Prostate gland (tissue), 2 donors: ENCODE measurements around the gene SYNGR1. TPM values are rescaled to one million over a fixed set of nuclear protein-coding genes. Genes with fewer than 3 reads are reported as not detected.

ENCODE experiments used
- DNase-seq: peaks from one replicate; pipeline ENCODE4 v3.0.0-alpha.2; 2019; ENCODE audit warnings: low spot score
- H3K27ac ChIP-seq, 2 donors: fragments of 200-600 bp; sonication (generic); 2 replicates each; pipeline ENCODE4 v1.5.1; 2017 to 2019
- H3K27me3 ChIP-seq: fragments of 200-600 bp; sonication (generic); replicated peaks from 2 replicates; pipeline ENCODE4 v1.5.1; 2019; ENCODE audit not compliant: insufficient read depth
- H3K36me3 ChIP-seq, 2 donors: fragments of 200-600 bp; sonication (generic); 1 replicate in 1 of 2; 2 replicates in 1 of 2; pipeline versions ENCODE4 v1.5.1 to v1.8.1; 2017 to 2019
- H3K4me1 ChIP-seq: fragments of 200-600 bp; sonication (generic); replicated peaks from 2 replicates; pipeline ENCODE4 v1.5.1; 2019
- H3K4me3 ChIP-seq, 2 donors: fragments of 200-600 bp; sonication (generic); 2 replicates each; pipeline ENCODE4 v1.5.1; 2017 to 2019
- H3K9me3 ChIP-seq: fragments of 200-600 bp; sonication (generic); 2 replicates; pipeline ENCODE4 v1.5.1; 2017
- CTCF ChIP-seq, 4 experiments: fragments of 200-600 bp in 2 of 4; fragments of 450-650 bp in 2 of 4; sonication (generic) in 2 of 4; IDR thresholded peaks; 1 replicate in 3 of 4; 2 replicates in 1 of 4; pipeline ENCODE4 v1.5.1; 2016 to 2019; ENCODE audit warnings: antibody characterized with exemption in 4 of 4, mild to moderate bottlenecking in 2 of 4, moderate library complexity in 2 of 4
- POLR2A ChIP-seq: fragments of 450-650 bp; IDR thresholded peaks from one replicate; pipeline ENCODE4 v1.6.1; 2016; ENCODE audit warnings: antibody characterized with exemption, mild to moderate bottlenecking
- POLR2AphosphoS5 ChIP-seq: sonication (generic); formaldehyde crosslinking; IDR thresholded peaks from one replicate; pipeline ENCODE4 v1.6.1; 2017; ENCODE audit warnings: antibody characterized with exemption
- WGBS: methylation state at CpG from one replicate; pipeline ENCODE4 v1.1.5; 2018; 5-methylcytosine and 5-hydroxymethylcytosine counted together
- intact Hi-C: fragments of 100-400 bp; cut with DNase I; formaldehyde crosslinking; loops from one replicate; pipeline ENCODE4 v1.14.2; 2022
- total RNA-seq, 2 donors: library from RNA; depleted of rRNA; stranded (reverse); fragments of >200 nt; gene quantifications; one replicate each; pipeline ENCODE4 v1.1.0, GENCODE V29; 2016

Gene SYNGR1
- total RNA-seq, 2 donors from 2014 or later, result 38.3 to 43.8 TPM

GRCh38 chr22:39401301-39401631 lies 51.5 kb downstream of the SYNGR1 start:
- no peak for DNase-seq
- no peak overlapping the region for H3K4me3 ChIP-seq
- no peaks in the 10 kb centered on the region for H3K27me3 ChIP-seq
- no peak overlapping the region for H3K27ac ChIP-seq
- H3K36me3 ChIP-seq, result no peaks in the 10 kb centered on the region
- peaks cover 4% of the 10 kb centered on the region for H3K4me1 ChIP-seq
- intact Hi-C loops, result no loop called here
- TF ChIP-seq CTCF (IDR thresholded peaks at IDR 0.05), result no peak
- TF ChIP-seq POLR2AphosphoS5, result no peak
- no peak for TF ChIP-seq POLR2A
- WGBS, result 75% methylated on average over 4 of the region's 4 CpGs
- no peaks in the 10 kb centered on the region for H3K9me3 ChIP-seq

- Histone ChIP-seq H3K27me3 (no peaks in the 10 kb centered on the region), H3K27ac (no peak overlapping the region), H3K4me1 (peaks cover under 1% of the 10 kb centered on the region), H3K4me3 (no peak overlapping the region), H3K36me3 (no peaks in the 10 kb centered on the region), H3K9me3 (no peaks in the 10 kb centered on the region)
- no peak for DNase-seq
- intact Hi-C loops, result no loop called here
- TF ChIP-seq CTCF (IDR thresholded peaks at IDR 0.05), result no peak
- no peak for TF ChIP-seq POLR2AphosphoS5
- no peak for TF ChIP-seq POLR2A
- 35% methylated on average over 28 of the region's 28 CpGs for WGBS
Observed at GRCh38 chr22:39405346-39406085, 55.7 kb downstream of the SYNGR1 start.

- Histone ChIP-seq H3K27me3 (no peaks in the 10 kb centered on the region), H3K4me1 (no peaks in the 10 kb centered on the region), H3K9me3 (no peaks in the 10 kb centered on the region), H3K4me3 (no peak overlapping the region), H3K36me3 (no peaks in the 10 kb centered on the region), H3K27ac (no peak overlapping the region)
- no peak for TF ChIP-seq POLR2A
- TF ChIP-seq CTCF (IDR thresholded peaks at IDR 0.05), result no peak
- no peak for TF ChIP-seq POLR2AphosphoS5
- intact Hi-C loops, result no loop called here
- no peak for DNase-seq
- WGBS, result 84% methylated on average over 11 of the region's 11 CpGs
Observed at GRCh38 chr22:39408173-39408572, 58.4 kb downstream of the SYNGR1 start.

GRCh38 chr22:39408807-39409206 lies 59.0 kb downstream of the SYNGR1 start:
- Histone ChIP-seq H3K27me3 (no peaks in the 10 kb centered on the region), H3K36me3 (no peaks in the 10 kb centered on the region), H3K27ac (no peak overlapping the region), H3K4me1 (no peaks in the 10 kb centered on the region), H3K9me3 (no peaks in the 10 kb centered on the region), H3K4me3 (no peak overlapping the region)
- TF ChIP-seq CTCF (IDR thresholded peaks at IDR 0.05) (no peak), POLR2AphosphoS5 (no peak), POLR2A (no peak)
- WGBS, result 87% methylated on average over 1 of the region's 1 CpG
- intact Hi-C loops, result no loop called here
- DNase-seq, result no peak

- Histone ChIP-seq H3K4me1 (no peaks in the 10 kb centered on the region), H3K27me3 (no peaks in the 10 kb centered on the region), H3K27ac (no peak overlapping the region), H3K4me3 (no peak overlapping the region), H3K9me3 (no peaks in the 10 kb centered on the region), H3K36me3 (no peaks in the 10 kb centered on the region)
- DNase-seq, result no peak
- TF ChIP-seq POLR2AphosphoS5, result no peak
- no peak for TF ChIP-seq CTCF (IDR thresholded peaks at IDR 0.05)
- no peak for TF ChIP-seq POLR2A
- intact Hi-C loops, result no loop called here
- WGBS, result 92% methylated on average over 11 of the region's 11 CpGs
Observed at GRCh38 chr22:39409516-39410029, 59.8 kb downstream of the SYNGR1 start.
